Measurements from ENCODE around the gene MBTPS1.

The MBTPS1 gene

GRCh38 chr16:84090211-84090610, 26.5 kb downstream of the MBTPS1 start:
- TF ChIP-seq ARNT (IDR thresholded peaks at IDR 0.05) (no peak), SP1 (IDR thresholded peaks at IDR 0.05) (no peak), NFRKB (IDR thresholded peaks at IDR 0.05) (no peak), PKNOX1 (IDR thresholded peaks at IDR 0.05) (no peak), SUZ12 (IDR thresholded peaks at IDR 0.05) (no peak), L3MBTL2 (conservative IDR thresholded peaks at IDR 0.05) (no peak), ELF4 (IDR thresholded peaks at IDR 0.05) (no peak), TARDBP (IDR thresholded peaks at IDR 0.05) (no peak), LEF1 (IDR thresholded peaks at IDR 0.05; ENCODE audit: borderline replicate concordance) (no peak), HDGF (IDR thresholded peaks at IDR 0.05; ENCODE audit: borderline replicate concordance) (no peak), FOXA1 (IDR thresholded peaks at IDR 0.05) (no peak), FOXM1 (IDR thresholded peaks at IDR 0.05; ENCODE audit: borderline replicate concordance) (no peak), CTBP1 (IDR thresholded peaks at IDR 0.05; ENCODE audit: borderline replicate concordance) (no peak), ZNF384 (IDR thresholded peaks at IDR 0.05) (no peak), BHLHE40 (IDR thresholded peaks at IDR 0.05; ENCODE audit: borderline replicate concordance) (no peak), FOXK2 (IDR thresholded peaks at IDR 0.05) (no peak)
- POLR2A ChIA-PET = no interaction called here
- CTCF ChIA-PET = no interaction called here
- no peak for DNase-seq (ENCODE audit: extremely low spot score)

GRCh38 chr16:84088695-84089395, 27.9 kb downstream of the MBTPS1 start:
- DNase-seq (ENCODE audit: extremely low spot score) = no peak
- POLR2A ChIA-PET = no interaction called here
- CTCF ChIA-PET = no interaction called here
- TF ChIP-seq BHLHE40 (IDR thresholded peaks at IDR 0.05; ENCODE audit: borderline replicate concordance) = no peak
- no peak for TF ChIP-seq ELF4 (IDR thresholded peaks at IDR 0.05)
- TF ChIP-seq CTBP1 (IDR thresholded peaks at IDR 0.05; ENCODE audit: borderline replicate concordance) = no peak
- TF ChIP-seq TARDBP (IDR thresholded peaks at IDR 0.05) = no peak
- TF ChIP-seq NFRKB (IDR thresholded peaks at IDR 0.05) = no peak
- TF ChIP-seq LEF1 (IDR thresholded peaks at IDR 0.05; ENCODE audit: borderline replicate concordance) = no peak

GRCh38 chr16:84087466-84088151, 29.1 kb downstream of the MBTPS1 start:
- TF ChIP-seq FOXA1 (IDR thresholded peaks at IDR 0.05) = no peak
- TF ChIP-seq CTBP1 (IDR thresholded peaks at IDR 0.05; ENCODE audit: borderline replicate concordance) = no peak
- TF ChIP-seq FOXM1 (IDR thresholded peaks at IDR 0.05; ENCODE audit: borderline replicate concordance) = no peak
- no peak for TF ChIP-seq ARNT (IDR thresholded peaks at IDR 0.05)
- TF ChIP-seq HDGF (IDR thresholded peaks at IDR 0.05; ENCODE audit: borderline replicate concordance) = no peak
- TF ChIP-seq SUZ12 (IDR thresholded peaks at IDR 0.05) = no peak
- no peak for TF ChIP-seq PKNOX1 (IDR thresholded peaks at IDR 0.05)
- TF ChIP-seq BHLHE40 (IDR thresholded peaks at IDR 0.05; ENCODE audit: borderline replicate concordance) = no peak
- no peak for TF ChIP-seq ZNF384 (IDR thresholded peaks at IDR 0.05)
- no peak for TF ChIP-seq ELF4 (IDR thresholded peaks at IDR 0.05)
- ChIA-PET CTCF (interaction anchor here (1.3 kb wide), 1 partner anchor 100 kb away, joined by 3 read pairs; no protein-coding TSS in a partner anchor), POLR2A (no interaction called here)
- no peak for DNase-seq (ENCODE audit: extremely low spot score)

DNA sequence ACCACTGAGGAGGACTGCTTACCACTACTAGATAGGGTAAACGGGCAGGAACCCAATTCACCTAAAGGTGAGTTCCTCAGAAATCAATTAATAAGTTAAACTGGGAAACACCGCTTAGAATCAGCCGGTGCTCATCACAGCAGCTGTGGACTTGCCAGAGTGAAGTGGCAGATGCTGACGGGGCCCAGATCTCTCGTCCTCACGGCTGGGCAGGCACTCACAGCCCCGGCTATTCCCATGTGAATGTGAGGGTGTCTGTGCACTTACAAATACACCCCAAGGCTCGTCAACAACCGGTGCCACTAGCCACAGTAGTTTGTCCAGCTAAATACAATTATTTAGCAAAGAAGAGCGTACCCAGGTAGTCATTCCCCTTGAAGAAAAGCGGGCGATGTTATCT, 29.7 kb downstream of the MBTPS1 start:
- POLR2A ChIA-PET = no interaction called here
- no peak for DNase-seq (ENCODE audit: extremely low spot score)
- CTCF ChIA-PET = interaction anchor here (1.3 kb wide), 1 partner anchor 100 kb away, joined by 3 read pairs; no protein-coding TSS in a partner anchor
- TF ChIP-seq BHLHE40 (IDR thresholded peaks at IDR 0.05; ENCODE audit: borderline replicate concordance) (no peak), PKNOX1 (IDR thresholded peaks at IDR 0.05) (no peak), CTBP1 (IDR thresholded peaks at IDR 0.05; ENCODE audit: borderline replicate concordance) (no peak), LEF1 (IDR thresholded peaks at IDR 0.05; ENCODE audit: borderline replicate concordance) (no peak), SP1 (IDR thresholded peaks at IDR 0.05) (no peak), TARDBP (IDR thresholded peaks at IDR 0.05) (no peak), L3MBTL2 (conservative IDR thresholded peaks at IDR 0.05) (no peak), FOXA1 (IDR thresholded peaks at IDR 0.05) (no peak), NFRKB (IDR thresholded peaks at IDR 0.05) (no peak), ARNT (IDR thresholded peaks at IDR 0.05) (no peak), ZNF384 (IDR thresholded peaks at IDR 0.05) (no peak), FOXK2 (IDR thresholded peaks at IDR 0.05) (no peak), HDGF (IDR thresholded peaks at IDR 0.05; ENCODE audit: borderline replicate concordance) (no peak), ELF4 (IDR thresholded peaks at IDR 0.05) (no peak)

DNA sequence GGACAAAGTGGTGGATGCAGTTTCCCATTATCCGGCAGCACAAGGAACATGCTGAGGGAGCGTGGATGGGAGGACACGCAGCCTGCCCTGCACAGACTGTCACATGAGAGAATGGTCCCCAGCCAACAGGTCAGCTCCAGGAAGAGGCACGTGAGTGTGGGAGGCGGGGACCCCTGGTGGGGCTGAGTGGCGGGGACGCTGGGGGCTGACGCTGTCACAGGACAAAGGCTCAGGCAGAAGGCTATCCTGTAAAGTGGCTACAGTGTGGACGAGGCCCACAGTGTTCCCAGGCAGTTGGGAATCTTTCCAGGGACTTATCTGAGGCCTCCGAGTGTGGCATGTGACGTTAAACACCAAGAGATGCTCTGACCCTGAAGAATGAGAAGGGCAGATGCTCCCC, 30.4 kb downstream of the MBTPS1 start:
- no peak for DNase-seq (ENCODE audit: extremely low spot score)
- ChIA-PET POLR2A (no interaction called here), CTCF (interaction anchor here (1.3 kb wide), 1 partner anchor 101 kb away, joined by 3 read pairs; no protein-coding TSS in a partner anchor)
- TF ChIP-seq NFRKB (IDR thresholded peaks at IDR 0.05) = no peak
- no peak for TF ChIP-seq SUZ12 (IDR thresholded peaks at IDR 0.05)
- no peak for TF ChIP-seq LEF1 (IDR thresholded peaks at IDR 0.05; ENCODE audit: borderline replicate concordance)
- TF ChIP-seq PKNOX1 (IDR thresholded peaks at IDR 0.05) = no peak
- no peak for TF ChIP-seq FOXM1 (IDR thresholded peaks at IDR 0.05; ENCODE audit: borderline replicate concordance)

Data from HEK293T (cell line).